NB4 (cell line): ENCODE data around the gene ZNF425.
A peak's percentile ranks its signal among the peaks of the same experiment; 100 is the strongest.

Source experiments
- DNase-seq: peaks from one replicate; pipeline ENCODE4 v3.0.0; 2010; ENCODE audit warnings: low read depth
- H3K4me3 ChIP-seq: one replicate; pipeline ENCODE4 v1.5.1; 2011; ENCODE audit warnings: mild to moderate bottlenecking, low read depth, low read length, moderate library complexity
- CTCF ChIP-seq: IDR thresholded peaks from one replicate; pipeline ENCODE4 v1.5.1; 2012; ENCODE audit warnings: low read depth, low read length
- MAX ChIP-seq: IDR thresholded peaks from 2 replicates; pipeline ENCODE4 v1.6.1; 2011; ENCODE audit warnings: low read depth, low read length
- MYC ChIP-seq: IDR thresholded peaks from 2 replicates; pipeline ENCODE4 v1.6.1; 2011; ENCODE audit warnings: low read depth, low read length
- POLR2A ChIP-seq: IDR thresholded peaks from 2 replicates; pipeline ENCODE4 v1.6.1; 2011; ENCODE audit warnings: mild to moderate bottlenecking; ENCODE audit not compliant: insufficient read length; ENCODE audit errors: extremely low read depth

Gene ZNF425

GRCh38 chr7:149081914-149082313 is 44.2 kb downstream of the ZNF425 start:
- no peak overlapping the region for H3K4me3 ChIP-seq
- peak; percentile 63 for DNase-seq
- TF ChIP-seq POLR2A: no peak
- no peak for TF ChIP-seq MYC
- no peak for TF ChIP-seq CTCF
- TF ChIP-seq MAX: no peak

DNA sequence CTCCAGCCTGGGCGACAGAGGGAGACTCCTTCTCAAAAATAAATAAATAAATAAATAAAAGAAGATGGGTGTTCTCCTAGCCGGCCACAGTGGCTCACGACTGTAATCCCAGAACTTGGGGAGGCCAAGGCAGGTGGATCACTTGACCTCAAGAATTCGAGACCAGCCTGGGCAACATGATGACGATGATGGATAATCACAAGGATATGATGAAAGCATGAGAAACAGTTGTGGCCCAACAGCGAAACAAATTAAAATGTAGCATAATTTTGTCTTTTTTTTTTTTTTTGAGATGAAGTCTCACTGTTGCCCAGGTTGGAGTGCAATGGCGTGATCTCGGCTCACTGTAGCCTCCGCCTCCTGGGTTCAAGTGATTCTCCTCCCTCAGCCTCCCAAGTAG is 48.5 kb downstream of the ZNF425 start:
- no peak for TF ChIP-seq MAX
- no peak for TF ChIP-seq CTCF
- no peak for TF ChIP-seq POLR2A
- no peak for TF ChIP-seq MYC
- DNase-seq: no peak
- no peak overlapping the region for H3K4me3 ChIP-seq

DNA sequence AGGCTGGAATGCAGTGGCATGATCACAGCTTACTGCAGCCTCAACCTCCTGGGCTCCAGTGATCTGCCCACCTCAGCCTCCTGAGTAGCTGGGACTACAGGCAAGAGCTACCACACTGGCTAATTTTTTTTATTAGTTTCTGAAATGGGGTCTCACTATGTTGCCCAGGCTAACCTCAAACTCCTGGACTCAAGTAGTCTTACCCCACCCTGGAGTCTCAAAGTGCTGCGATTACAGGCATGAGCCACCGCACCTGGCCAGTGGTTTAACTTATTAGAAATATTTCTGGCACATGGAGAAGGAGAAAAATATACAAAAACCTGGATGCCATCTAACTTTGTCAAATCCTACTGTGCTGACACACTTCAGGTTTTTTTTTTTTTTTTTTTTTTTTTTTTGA is 50.8 kb downstream of the ZNF425 start:
- no peak for DNase-seq
- no peak overlapping the region for H3K4me3 ChIP-seq
- TF ChIP-seq MYC (no peak), CTCF (no peak), POLR2A (no peak)

GRCh38 chr7:149074116-149074885 is 51.8 kb downstream of the ZNF425 start:
- DNase-seq: no peak
- H3K4me3 ChIP-seq: no peak overlapping the region
- TF ChIP-seq CTCF (no peak), MYC (no peak), POLR2A (no peak), MAX (no peak)

DNA sequence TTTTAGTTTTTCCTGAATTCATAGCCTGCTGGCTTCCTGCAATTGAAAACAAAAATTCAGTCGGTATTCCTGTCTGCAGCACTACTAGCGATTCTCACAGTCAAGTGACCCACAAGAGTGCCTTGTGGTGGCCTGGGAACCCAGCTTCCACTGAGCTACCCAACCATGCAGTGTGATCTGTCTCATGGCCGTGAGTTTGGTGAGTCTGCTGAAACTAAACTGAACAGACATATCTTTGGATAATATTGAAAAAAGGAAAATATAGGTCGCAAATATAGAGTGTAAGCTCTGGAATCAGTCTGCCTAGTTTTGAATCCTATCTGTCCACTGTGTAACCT is 53.7 kb downstream of the ZNF425 start:
- H3K4me3 ChIP-seq: peak overlapping the region; percentile 60
- TF ChIP-seq CTCF (no peak), MAX (no peak), POLR2A (no peak), MYC (no peak)
- no peak for DNase-seq
